GM12891 (cell line): ENCODE data around the gene DZIP1.

Source experiments
- POLR2A ChIP-seq: IDR thresholded peaks from 2 replicates; pipeline ENCODE4 v1.6.1; 2011; ENCODE audit warnings: low read depth, low read length, control low read depth
- POLR2AphosphoS5 ChIP-seq: IDR thresholded peaks from 2 replicates; pipeline ENCODE4 v1.6.1; 2011; ENCODE audit warnings: low read depth, low read length, control low read depth
- POU2F2 ChIP-seq: IDR thresholded peaks from 2 replicates; pipeline ENCODE4 v1.6.1; 2011; ENCODE audit warnings: low read depth, mild to moderate bottlenecking, control low read depth, low read length, moderate library complexity

GRCh38 chr13:95643936-95644598 is 439 bp downstream of the DZIP1 start:
- TF ChIP-seq POLR2A (no peak), POLR2AphosphoS5 (no peak), POU2F2 (no peak)
